Astrocyte of the spinal cord (primary cell): ENCODE results near the gene AXIN1.

Experiments used
- DNase-seq: peaks from one replicate; pipeline ENCODE4 v3.0.0; 2011; ENCODE audit warnings: low read depth, low spot score
- H3K4me3 ChIP-seq: 2 replicates; pipeline ENCODE4 v1.5.1; 2011; ENCODE audit warnings: low read depth, mild to moderate bottlenecking, low read length, moderate library complexity
- CTCF ChIP-seq: IDR thresholded peaks from 2 replicates; pipeline ENCODE4 v1.5.1; 2012; ENCODE audit warnings: low read depth, mild to moderate bottlenecking, low read length, inconsistent platforms
- in situ Hi-C: cut with HindIII; loops from 2 replicates; pipeline ENCODE4 v1.10.0; 2017; ENCODE audit warnings: low sequenced_read_pairs

AXIN1 gene

GRCh38 chr16:368388-369158, 16.1 kb upstream of the AXIN1 start:
- no peak for TF ChIP-seq CTCF
- no peak overlapping the region for H3K4me3 ChIP-seq
- no peak for DNase-seq
- in situ Hi-C loops: no loop called here

GRCh38 chr16:367333-367903, 14.9 kb upstream of the AXIN1 start:
- TF ChIP-seq CTCF: no peak
- H3K4me3 ChIP-seq: no peak overlapping the region
- no peak for DNase-seq
- in situ Hi-C loops: no loop called here

- no peak for DNase-seq
- TF ChIP-seq CTCF: no peak
- no peak overlapping the region for H3K4me3 ChIP-seq
- in situ Hi-C loops: no loop called here
Observed at GRCh38 chr16:366476-366875, 14.0 kb upstream of the AXIN1 start.

GRCh38 chr16:364595-365491, 12.3 kb upstream of the AXIN1 start:
- no peak for DNase-seq
- in situ Hi-C loops: no loop called here
- no peak for TF ChIP-seq CTCF
- H3K4me3 ChIP-seq: no peak overlapping the region

- DNase-seq: no peak
- in situ Hi-C loops: no loop called here
- no peak overlapping the region for H3K4me3 ChIP-seq
- no peak for TF ChIP-seq CTCF
Observed at GRCh38 chr16:363766-364490, 11.4 kb upstream of the AXIN1 start.
